ENCODE data around the gene TSPAN14. TPM values are rescaled to one million over a fixed set of nuclear protein-coding genes. Genes with fewer than 3 reads are reported as not detected.
A peak's percentile ranks its signal among the peaks of the same experiment; 100 is the strongest.

TSPAN14 gene, protein sequence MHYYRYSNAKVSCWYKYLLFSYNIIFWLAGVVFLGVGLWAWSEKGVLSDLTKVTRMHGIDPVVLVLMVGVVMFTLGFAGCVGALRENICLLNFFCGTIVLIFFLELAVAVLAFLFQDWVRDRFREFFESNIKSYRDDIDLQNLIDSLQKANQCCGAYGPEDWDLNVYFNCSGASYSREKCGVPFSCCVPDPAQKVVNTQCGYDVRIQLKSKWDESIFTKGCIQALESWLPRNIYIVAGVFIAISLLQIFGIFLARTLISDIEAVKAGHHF
- 57.1 and 92.5 TPM in 2 replicates for total RNA-seq (2014; rRNA removed; shearing (Covaris generic); ENCODE audit: low replicate concordance)

DNA sequence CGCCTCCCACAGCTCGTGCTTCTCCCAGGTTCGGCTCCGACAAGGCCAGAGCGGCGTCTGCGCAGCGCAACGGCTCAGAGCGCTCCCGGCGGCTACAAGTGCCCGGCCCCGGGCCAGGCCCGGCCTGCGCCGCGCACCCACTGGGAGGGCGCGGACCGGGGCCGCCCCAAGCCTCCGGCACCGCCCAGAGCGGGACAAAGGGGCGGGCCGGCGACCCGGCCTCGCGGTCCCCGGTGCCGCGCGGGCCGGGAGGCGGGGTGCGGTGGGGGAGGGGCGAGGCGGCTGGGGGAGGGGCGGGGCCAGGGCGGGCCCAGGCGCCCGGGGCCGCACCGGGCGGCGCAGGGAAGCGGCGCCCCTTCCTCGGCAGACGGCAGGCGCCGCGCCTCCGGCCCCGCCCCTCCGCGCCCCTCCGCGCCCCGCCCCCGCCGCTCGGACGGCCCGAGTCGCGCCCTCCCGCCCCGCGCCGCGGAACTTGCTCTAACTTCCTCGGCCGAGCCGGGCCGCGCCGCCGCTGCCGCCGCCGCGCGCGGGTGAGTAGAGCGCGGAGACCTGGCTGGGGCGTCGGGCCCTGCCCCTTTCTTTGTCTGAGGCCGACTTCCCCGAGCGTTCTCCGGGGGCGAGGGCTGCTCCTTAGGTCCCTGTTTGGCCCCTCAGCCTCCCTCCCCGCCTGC is at the start of gene TSPAN14:
TSPAN14 (plus strand) TSS at position 469 of the 671 bp plus-strand sequence. CDS start 34,924 bp downstream, outside the sequence.
- DNase-seq (ENCODE audit: low read depth) = peak; percentile 75
- in situ Hi-C loops (cut with HindIII; ENCODE audit: low pct_unique_long_range_greater_than_20kb, low sequenced_read_pairs) = no loop called here

DNA sequence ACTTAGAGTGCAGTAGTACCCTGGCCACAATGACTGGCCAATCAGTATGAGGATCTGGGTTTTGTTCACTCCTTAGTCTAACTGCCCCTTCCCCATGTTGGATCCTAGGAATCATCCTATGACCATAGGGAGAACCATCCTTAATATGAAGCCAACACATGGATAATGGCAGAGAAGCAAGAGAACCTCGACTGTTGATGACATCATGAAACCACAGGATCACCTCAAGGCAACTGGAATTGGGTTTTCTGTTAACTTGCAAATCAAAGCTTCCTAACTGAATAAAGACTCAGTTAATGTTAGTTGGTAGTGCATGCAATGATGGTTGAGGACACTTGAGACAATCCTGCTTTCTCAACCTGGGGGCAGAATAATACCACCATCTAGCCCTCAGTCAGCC is 49.1 kb upstream of the TSPAN14 start:
- in situ Hi-C loops (cut with HindIII; ENCODE audit: low pct_unique_long_range_greater_than_20kb, low sequenced_read_pairs) = no loop called here

DNA sequence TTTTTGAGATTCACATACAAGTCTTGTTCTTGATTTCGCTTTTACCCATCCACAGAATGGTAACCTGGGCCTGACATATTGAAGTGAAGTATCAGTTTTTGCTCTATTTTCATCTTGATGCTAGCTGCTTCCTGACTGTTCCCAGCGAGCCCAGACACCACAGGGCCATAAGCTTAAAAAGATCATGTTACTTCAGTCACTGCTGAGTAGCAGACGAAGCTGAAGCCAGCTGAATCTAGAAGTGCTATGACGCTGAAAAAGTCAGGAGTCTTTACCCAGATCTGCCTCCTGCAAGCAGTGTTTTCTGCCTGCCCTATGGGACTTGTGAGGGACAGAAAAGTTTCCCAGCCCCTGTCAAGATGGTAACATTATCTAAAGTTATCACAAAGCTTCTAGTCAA is 48.5 kb upstream of the TSPAN14 start:
- in situ Hi-C loops (cut with HindIII; ENCODE audit: low pct_unique_long_range_greater_than_20kb, low sequenced_read_pairs) = no loop called here
- no peak for DNase-seq (ENCODE audit: low read depth)

More for the DNA sequence above, 49.1 kb upstream of the TSPAN14 start:
- DNase-seq (ENCODE audit: low read depth) = no peak

DNA sequence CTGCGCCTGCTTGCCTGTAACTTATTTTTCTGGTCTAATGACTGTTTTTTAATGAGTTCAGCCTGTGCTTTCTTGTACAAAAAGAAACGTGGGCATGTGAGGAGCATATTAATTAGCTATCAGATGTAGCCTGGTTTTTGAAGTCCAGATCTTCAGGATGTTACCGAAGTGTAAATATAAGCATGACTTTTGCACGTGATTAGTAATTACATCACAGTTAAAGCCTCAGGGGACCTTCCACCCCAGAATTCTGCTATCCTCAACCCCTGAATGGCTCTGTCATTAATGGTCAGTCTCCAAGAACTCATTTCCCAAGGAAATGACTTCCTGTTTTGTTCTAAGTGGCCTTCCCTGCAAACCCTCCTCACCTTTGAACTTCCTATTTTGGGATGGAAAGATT is 47.9 kb upstream of the TSPAN14 start:
- in situ Hi-C loops (cut with HindIII; ENCODE audit: low pct_unique_long_range_greater_than_20kb, low sequenced_read_pairs) = no loop called here
- DNase-seq (ENCODE audit: low read depth) = no peak

DNA sequence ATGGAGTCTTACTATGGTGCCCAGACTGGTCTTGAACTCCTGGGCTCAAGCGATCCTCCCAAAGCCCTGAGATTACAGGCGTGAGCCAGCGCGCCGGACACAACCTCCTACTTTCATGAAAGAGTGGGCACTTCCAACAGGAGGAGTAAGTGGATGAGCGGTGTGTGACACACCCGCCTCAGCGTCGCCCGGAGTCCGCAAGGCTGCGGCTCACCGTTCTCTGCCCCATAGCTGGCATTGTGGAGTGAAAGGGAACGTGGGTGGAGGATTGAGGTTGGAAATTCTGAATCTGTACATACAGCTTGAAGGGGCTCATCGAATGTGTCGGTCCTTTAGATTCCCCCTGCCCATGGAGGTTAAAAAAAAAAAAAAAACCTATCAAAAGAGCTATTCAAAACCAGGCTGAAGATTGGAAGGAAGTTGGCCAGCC is 46.3 kb upstream of the TSPAN14 start:
- in situ Hi-C loops (cut with HindIII; ENCODE audit: low pct_unique_long_range_greater_than_20kb, low sequenced_read_pairs) = no loop called here
- DNase-seq (ENCODE audit: low read depth) = peak; percentile 83

DNA sequence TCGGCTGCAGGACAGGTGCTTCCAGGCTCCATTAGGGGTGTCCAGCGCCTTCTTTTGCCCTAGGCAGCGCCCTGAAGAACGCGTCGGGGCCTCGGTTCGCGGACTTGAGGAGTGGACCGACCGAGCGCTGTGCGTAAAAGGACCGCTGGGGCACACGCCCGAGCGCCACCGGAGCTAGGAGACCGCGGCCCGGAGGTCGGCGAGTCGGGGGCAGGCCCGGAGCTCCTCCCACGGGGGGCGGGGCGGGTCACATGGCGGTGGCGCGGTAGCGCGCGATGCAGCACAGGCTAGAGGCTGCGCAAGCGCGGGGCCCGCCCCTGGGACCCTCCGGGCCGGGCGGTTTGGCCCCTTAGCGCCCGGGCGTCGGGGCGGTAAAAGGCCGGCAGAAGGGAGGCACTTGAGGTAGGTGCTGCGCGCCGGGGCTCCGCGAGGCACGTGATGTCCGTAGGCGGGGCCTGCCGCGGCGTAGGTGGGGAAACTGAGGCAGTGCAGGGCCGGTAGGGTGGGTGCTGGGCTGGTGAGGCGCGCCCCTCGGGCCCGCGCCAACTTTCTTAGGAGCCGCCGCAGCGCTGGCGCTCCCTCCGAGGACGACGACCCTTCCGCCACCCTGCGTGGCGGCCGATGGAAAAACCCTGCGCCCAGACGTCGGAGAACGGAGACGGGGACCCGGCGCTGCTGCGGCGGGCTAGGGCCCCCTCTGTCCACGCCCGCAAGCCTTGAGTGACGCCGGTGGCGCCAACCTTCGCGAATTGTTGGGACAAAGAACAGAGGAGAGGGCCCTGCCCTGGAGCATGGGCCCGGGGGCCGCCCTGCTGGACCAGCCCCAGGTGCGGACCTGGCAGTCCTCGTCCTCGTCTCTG is 45.6 kb upstream of the TSPAN14 start, which contains the start of gene PRXL2A:
PRXL2A (plus strand) TSS at position 310 of the 860 bp plus-strand sequence. CDS start 11,917 bp downstream, outside the sequence.
- in situ Hi-C loops (cut with HindIII; ENCODE audit: low pct_unique_long_range_greater_than_20kb, low sequenced_read_pairs) = no loop called here

DNA sequence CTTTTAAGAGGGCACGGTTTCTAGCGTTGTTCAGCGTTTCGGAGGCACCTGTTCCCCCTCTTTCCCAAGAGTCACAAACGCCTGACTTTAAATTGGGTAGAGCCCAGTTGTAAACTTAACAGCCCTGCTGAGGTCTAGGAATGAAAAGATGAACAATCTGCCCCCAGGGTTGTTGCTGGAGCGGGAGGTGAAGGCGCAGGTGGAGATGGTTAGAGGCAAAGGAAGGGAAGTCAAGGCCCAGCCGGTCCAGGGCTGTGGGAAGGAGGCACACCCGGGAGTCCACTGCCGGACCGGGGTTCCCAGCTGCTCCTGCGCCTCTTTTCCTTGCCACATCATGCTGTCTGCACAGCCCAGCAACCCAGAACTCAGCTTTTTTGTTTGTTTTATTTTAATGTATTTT is 45.0 kb upstream of the TSPAN14 start:
- in situ Hi-C loops (cut with HindIII; ENCODE audit: low pct_unique_long_range_greater_than_20kb, low sequenced_read_pairs) = no loop called here
- DNase-seq (ENCODE audit: low read depth) = peak; percentile 9

More for the DNA sequence above, 45.6 kb upstream of the TSPAN14 start, which contains the start of gene PRXL2A:
- DNase-seq (ENCODE audit: low read depth) = peak; percentile 77

DNA sequence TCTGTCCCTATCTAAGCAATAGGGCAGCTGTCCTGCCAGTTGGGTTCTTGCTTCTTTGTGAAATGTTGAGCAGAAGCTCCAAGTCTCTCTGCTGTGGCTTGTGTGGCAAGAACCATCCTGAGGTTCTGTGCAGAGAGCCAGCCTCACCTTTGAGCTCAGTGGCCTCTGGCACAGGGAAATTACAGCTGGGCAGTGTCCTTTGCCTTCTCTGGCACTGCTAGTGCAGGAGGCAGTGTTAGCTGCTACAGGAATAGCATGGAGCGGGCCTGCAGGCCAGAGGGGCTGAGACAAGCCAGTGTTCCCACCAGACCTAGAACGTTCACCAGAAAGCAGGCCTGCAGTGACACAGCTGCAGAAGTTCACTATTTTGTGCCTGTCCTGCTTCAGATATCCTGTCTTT is 44.0 kb upstream of the TSPAN14 start:
- in situ Hi-C loops (cut with HindIII; ENCODE audit: low pct_unique_long_range_greater_than_20kb, low sequenced_read_pairs) = no loop called here
- DNase-seq (ENCODE audit: low read depth) = no peak

DNA sequence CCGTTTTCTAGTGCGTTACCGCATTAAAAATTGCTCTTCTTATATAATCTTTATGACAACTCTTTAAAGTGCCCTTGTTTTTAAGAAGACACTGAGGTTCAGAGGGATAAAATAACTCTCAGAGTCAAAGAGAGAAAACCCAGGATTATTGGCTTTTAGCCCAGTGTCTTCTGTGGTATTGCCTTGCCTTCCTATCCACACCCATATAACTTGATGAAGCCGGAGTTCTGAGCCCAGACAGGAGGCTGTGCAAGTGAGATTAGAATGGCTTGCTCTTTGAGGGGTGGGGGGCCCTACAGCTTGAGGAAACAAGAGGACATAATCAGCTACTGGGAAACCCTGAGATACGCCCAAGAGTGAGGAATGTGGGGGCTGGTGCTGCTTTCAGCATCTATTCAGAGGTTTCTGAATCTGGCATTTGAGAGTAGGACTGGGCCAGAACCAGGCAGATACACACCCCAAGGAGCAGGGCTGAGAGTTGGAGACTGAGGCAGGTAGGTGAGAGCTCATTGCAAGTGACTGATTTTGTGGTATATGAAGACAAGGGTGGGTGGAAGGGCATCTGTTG is 43.4 kb upstream of the TSPAN14 start:
- DNase-seq (ENCODE audit: low read depth) = no peak
- in situ Hi-C loops (cut with HindIII; ENCODE audit: low pct_unique_long_range_greater_than_20kb, low sequenced_read_pairs) = no loop called here

DNA sequence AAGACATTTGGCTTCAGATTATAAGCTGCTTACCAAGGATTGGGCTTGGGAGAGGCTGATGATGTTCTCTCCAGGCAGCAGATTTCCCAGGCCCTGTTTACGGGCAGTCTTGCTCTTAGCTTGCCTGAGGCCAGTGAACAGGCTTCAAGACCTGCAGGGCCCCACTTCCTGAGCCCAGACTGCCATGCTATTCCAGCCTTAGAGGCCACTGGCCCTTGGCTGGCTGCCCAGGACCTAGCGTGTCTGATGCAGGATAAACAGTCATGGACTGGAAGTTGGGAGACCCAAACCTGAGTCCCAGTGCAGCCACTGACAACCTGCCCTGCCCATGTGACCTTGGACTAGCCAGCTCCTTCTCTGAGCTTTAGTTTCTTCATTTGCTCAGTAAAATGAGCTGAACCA is 42.8 kb upstream of the TSPAN14 start:
- DNase-seq (ENCODE audit: low read depth) = no peak
- in situ Hi-C loops (cut with HindIII; ENCODE audit: low pct_unique_long_range_greater_than_20kb, low sequenced_read_pairs) = no loop called here

DNA sequence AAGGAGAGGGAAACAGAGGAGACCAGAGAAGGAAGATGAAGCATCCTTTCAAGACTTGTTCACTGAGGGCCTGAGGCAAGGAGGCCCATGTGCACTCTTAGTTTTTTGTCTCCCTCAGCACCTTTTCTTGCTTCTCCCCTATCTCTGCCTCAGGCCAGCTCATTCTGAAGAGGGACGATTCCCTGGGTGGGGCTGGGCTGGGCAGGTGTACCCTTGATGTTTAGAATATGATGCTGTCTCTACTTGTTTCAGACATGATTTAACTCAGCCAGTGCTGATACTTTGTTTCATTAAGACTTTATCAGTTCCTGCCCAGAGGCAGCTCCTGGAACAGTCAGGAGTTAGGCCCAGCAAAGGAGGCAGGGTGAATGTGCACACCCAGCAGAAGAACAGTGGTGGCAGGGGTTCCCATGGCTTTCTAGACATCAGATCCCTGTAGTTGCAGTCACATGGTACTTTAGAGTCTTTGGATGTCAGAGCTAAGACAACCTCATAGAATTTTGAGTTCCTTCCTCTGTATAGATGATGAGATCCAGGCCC is 42.4 kb upstream of the TSPAN14 start:
- DNase-seq (ENCODE audit: low read depth) = no peak
- in situ Hi-C loops (cut with HindIII; ENCODE audit: low pct_unique_long_range_greater_than_20kb, low sequenced_read_pairs) = no loop called here

DNA sequence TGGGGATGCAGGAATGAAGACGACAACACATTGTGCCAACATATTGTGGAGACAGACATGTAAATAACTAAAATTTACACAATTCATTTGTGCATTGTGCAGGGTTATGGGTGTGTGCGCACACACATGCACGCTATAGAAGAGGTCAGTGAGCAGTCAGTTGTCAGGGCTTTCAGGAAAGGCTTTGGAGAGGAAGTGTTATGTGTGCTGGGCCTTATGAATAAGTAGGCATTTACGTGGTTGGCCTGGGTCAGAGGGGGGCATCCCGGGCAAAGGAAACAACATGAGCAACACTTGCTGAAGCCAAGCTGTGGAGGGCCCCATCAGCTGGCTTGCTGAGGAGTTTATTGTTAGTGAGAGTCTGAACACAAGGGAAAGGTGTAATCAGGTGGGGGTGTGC is 41.6 kb upstream of the TSPAN14 start:
- DNase-seq (ENCODE audit: low read depth) = no peak
- in situ Hi-C loops (cut with HindIII; ENCODE audit: low pct_unique_long_range_greater_than_20kb, low sequenced_read_pairs) = no loop called here

DNA sequence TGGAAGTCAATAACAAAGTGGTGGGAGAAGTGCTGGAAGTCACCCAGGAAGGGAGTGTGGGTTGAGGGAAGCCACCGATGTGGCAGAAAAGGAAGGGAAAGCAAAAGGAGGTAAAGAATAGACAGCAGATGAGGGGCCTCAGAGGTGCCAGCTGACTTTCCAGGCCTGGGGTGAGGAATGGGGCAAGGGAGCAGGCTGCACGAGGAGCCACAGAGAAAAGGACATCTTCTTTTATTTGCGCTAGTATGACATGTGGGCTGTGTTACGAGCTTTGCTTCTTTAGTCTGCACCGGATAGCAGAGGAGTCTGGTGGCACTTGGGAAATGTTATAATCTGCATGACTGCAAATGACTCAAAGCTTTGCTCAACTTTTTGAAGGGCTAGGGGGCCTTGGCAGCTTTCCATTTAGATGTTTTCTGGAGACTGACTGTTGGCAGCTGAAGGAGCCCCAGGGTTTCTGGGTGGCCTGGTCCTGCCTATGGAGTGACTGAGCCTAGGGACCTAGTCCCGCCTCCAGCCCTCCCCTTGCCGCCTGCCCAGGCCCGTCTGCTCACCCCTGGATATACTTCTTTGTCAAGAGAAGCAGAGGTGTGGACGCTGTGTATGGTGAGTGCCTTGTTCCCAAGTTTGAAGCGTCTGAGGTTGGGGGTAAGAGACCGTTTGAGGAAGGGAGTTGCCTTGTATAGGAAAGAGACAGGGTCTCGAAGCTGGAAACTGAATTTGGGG is 40.7 kb upstream of the TSPAN14 start:
- DNase-seq (ENCODE audit: low read depth) = no peak
- in situ Hi-C loops (cut with HindIII; ENCODE audit: low pct_unique_long_range_greater_than_20kb, low sequenced_read_pairs) = no loop called here

DNA sequence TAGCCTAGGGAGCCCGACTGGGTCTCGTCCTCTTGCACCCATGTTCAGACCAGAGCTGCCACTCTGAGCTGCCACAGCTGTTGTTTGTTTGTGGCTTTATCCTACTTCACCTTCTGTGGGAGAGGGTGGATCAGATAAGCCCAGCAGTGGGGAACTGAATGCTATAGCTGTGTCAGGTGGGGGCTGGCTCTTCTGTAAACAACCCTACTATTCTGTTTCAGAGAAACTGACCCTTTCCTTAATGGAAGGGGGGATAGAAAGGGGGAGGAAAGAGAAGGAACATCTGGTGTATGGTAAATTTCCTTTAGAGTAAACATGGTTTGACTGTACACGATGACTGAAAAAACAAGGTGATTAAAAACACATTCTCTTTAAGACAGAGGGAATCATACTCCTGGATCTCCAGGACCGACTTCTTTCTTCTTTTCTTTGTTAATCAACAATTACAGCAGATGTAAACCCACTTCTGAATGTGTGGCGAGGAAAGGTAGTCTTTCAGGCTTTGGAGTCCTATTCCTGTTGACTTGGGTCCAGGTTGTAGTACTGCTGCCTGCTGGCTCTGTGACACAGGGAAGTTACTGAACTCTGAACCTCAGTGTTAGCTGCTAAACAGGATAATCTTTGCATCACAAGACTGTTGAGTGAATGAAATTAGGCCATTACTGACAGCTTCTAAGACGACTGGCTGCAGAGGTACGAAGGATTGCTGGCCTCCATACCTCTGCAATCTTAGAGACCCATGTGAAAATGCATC is 39.8 kb upstream of the TSPAN14 start:
- no peak for DNase-seq (ENCODE audit: low read depth)
- in situ Hi-C loops (cut with HindIII; ENCODE audit: low pct_unique_long_range_greater_than_20kb, low sequenced_read_pairs) = no loop called here

DNA sequence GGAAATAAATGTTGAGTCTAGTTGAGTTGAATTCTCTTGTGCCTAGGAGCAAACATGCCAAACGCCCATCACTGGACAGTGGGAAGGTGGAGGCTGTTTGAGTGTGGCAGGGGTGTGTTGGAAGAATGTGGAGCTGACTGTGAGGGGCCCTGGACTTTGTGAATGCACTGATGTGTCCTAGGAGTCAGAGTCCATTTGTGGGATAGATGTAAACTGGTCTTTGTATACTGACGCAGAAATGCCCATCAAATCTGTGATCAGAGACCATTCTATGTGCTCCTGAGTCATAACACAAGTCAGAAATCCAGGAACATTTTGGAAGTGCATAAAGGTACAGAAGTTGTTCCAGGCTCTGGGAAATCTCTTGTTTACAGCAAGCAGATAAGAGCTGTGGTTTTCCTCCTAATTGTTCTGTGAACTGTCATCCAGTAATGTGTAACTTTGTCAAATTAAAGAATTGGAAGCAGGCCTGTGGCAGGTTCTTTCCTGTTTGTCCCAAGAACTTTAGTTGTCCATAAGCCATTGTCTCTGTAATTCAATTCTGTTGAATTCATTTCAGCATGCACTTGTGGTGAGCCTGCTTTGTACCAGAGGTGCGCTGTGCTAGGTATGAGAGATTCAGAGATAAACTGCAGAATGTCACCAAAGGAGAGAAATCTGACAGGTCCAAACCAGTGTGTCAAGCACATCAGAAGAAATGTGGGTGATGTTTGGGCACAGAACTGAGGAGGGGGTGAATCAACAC is 38.2 kb upstream of the TSPAN14 start:
- no peak for DNase-seq (ENCODE audit: low read depth)
- in situ Hi-C loops (cut with HindIII; ENCODE audit: low pct_unique_long_range_greater_than_20kb, low sequenced_read_pairs) = no loop called here

DNA sequence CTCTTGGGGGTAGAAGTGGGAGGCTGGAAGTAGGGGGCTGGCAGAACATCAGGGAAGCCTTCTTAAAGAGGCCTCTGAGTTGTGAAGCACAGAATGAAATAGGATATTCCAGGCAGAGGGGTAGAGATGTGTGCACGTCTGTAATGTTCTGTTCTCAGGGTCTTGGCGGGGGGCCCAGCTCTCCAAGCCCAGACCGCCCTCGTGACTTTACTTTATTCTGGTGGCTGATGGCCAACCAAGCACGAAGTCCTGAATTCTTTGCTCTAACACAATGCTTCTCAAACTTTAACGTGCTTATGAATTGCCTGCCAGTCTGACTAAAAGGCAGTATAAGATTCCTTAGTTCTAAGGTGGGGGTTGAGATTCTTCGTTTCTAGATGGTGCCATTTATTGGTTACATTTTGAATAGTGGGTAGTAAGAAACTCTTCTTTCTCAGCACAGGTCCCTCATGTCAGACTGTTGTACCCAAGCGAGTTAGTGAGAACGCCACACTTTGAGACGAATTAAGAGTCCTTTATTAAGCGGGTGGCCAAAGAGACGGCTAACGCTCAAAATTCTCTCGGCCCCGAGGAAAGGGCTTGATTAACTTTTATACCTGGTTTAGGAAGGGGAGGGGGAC is 37.5 kb upstream of the TSPAN14 start:
- in situ Hi-C loops (cut with HindIII; ENCODE audit: low pct_unique_long_range_greater_than_20kb, low sequenced_read_pairs) = no loop called here
- no peak for DNase-seq (ENCODE audit: low read depth)
